WTC11 (cell line): ENCODE measurements around the gene ARHGAP6. TPM values are rescaled to one million over a fixed set of nuclear protein-coding genes. Genes with fewer than 3 reads are reported as not detected.

Experiments
- ATAC-seq: fragments of 200-7000 bp; cut with Tn5 transposase; 2 replicates; pipeline ENCODE4 v1.10.0; 2021; ENCODE audit warnings: mild to moderate bottlenecking, moderate library complexity
- CTCF ChIA-PET: fragments of 300-600 bp; sonication (Branson Sonifier 250); formaldehyde crosslinking; loops from one replicate; lab custom pipeline; 2021; ENCODE audit warnings: antibody characterized with exemption; lab: Charles Lee
- POLR2A ChIA-PET: fragments of 350-600 bp; sonication (Branson Sonifier 250); formaldehyde crosslinking; loops from one replicate; lab custom pipeline; 2021; ENCODE audit warnings: antibody characterized with exemption; lab: Charles Lee
- DNase-seq: peaks from one replicate; pipeline ENCODE4 v3.0.0; 2021; ENCODE audit warnings: low spot score
- H3K27ac Mint-ChIP-seq: 2 replicates; pipeline ENCODE4 v1.8.0; 2021; ENCODE audit warnings: mixed read lengths
- H3K27me3 Mint-ChIP-seq: 2 replicates; pipeline ENCODE4 v1.8.0; 2021; ENCODE audit warnings: low read depth, mild to moderate bottlenecking, moderate library complexity, mixed read lengths
- H3K36me3 Mint-ChIP-seq: 2 replicates; pipeline ENCODE4 v1.8.0; 2021; ENCODE audit warnings: mixed read lengths
- H3K4me1 Mint-ChIP-seq: 2 replicates; pipeline ENCODE4 v1.8.0; 2022; ENCODE audit warnings: mixed read lengths
- H3K4me3 Mint-ChIP-seq: 2 replicates; pipeline ENCODE4 v1.8.0; 2021; ENCODE audit warnings: mild to moderate bottlenecking, moderate library complexity, mixed read lengths
- H3K9me3 Mint-ChIP-seq: 2 replicates; pipeline ENCODE4 v1.8.0; 2021; ENCODE audit warnings: mixed read lengths
- ELF4 ChIP-seq: sonication (generic); formaldehyde crosslinking; IDR thresholded peaks from 2 replicates; pipeline ENCODE4 v1.8.1; 2022; ENCODE audit warnings: low read depth, mild to moderate bottlenecking, moderate library complexity, missing genetic modification reagents
- FOXJ3 ChIP-seq: sonication (generic); formaldehyde crosslinking; IDR thresholded peaks from 2 replicates; pipeline ENCODE4 v1.9.0; 2021; ENCODE audit warnings: missing genetic modification reagents, mild to moderate bottlenecking, borderline replicate concordance
- GRHL2 ChIP-seq: fragments of 250-450 bp; sonication (Bioruptor Pico); IDR thresholded peaks from 2 replicates; pipeline ENCODE4 v1.8.0; 2022; ENCODE audit warnings: mild to moderate bottlenecking, moderate library complexity; ENCODE audit not compliant: insufficient replicate concordance, severe bottlenecking
- NFATC4 ChIP-seq: fragments of 250-450 bp; sonication (Bioruptor Pico); IDR thresholded peaks from 2 replicates; pipeline ENCODE4 v1.9.0; 2021; ENCODE audit warnings: mild to moderate bottlenecking
- OVOL2 ChIP-seq: fragments of 250-450 bp; sonication (Bioruptor Pico); IDR thresholded peaks from 2 replicates; pipeline ENCODE4 v1.9.0; 2021; ENCODE audit warnings: mild to moderate bottlenecking, borderline replicate concordance
- PRRX2 ChIP-seq: fragments of 250-450 bp; sonication (Bioruptor Pico); IDR thresholded peaks from 2 replicates; pipeline ENCODE4 v1.8.0; 2021; ENCODE audit warnings: mild to moderate bottlenecking
- ZNF138 ChIP-seq: sonication (generic); formaldehyde crosslinking; conservative IDR thresholded peaks from 2 replicates; pipeline ENCODE4 v1.8.1; 2022; ENCODE audit warnings: mild to moderate bottlenecking, moderate library complexity, missing genetic modification reagents
- ZNF232 ChIP-seq: sonication (generic); formaldehyde crosslinking; IDR thresholded peaks from 2 replicates; pipeline ENCODE4 v1.8.0; 2022; ENCODE audit warnings: mild to moderate bottlenecking, missing genetic modification reagents
- ZNF317 ChIP-seq: sonication (generic); formaldehyde crosslinking; IDR thresholded peaks from 2 replicates; pipeline ENCODE4 v1.8.1; 2023; ENCODE audit warnings: low read depth, mild to moderate bottlenecking, moderate library complexity, missing genetic modification reagents, borderline replicate concordance
- ZNF423 ChIP-seq: fragments of 250-450 bp; sonication (Bioruptor Pico); IDR thresholded peaks from 2 replicates; pipeline ENCODE4 v2.1.2; 2022; ENCODE audit warnings: mild to moderate bottlenecking, moderate library complexity
- ZNF671 ChIP-seq: fragments of 250-450 bp; sonication (Bioruptor Pico); IDR thresholded peaks from 2 replicates; pipeline ENCODE4 v1.8.0; 2021; ENCODE audit warnings: mild to moderate bottlenecking
- total RNA-seq: library from RNA; stranded (reverse); gene quantifications from 3 replicates; pipeline ENCODE4 v1.2.3, GENCODE V29; 2021
- TF ChIP-seq, protein P1 (sequence below): fragments of 250-450 bp; sonication (Bioruptor Pico); IDR thresholded peaks from 2 replicates; pipeline ENCODE4 v1.8.0; 2021; ENCODE audit warnings: mild to moderate bottlenecking
- TF ChIP-seq, protein P2 (sequence below): sonication (generic); formaldehyde crosslinking; IDR thresholded peaks from 2 replicates; pipeline ENCODE4 v1.8.0; 2022; ENCODE audit warnings: mild to moderate bottlenecking, missing genetic modification reagents
- TF ChIP-seq, protein P3 (sequence below): sonication (generic); formaldehyde crosslinking; IDR thresholded peaks from 2 replicates; pipeline ENCODE4 v1.8.0; 2022; ENCODE audit warnings: mild to moderate bottlenecking, missing genetic modification reagents
- TF ChIP-seq, protein P4 (sequence below): fragments of 250-450 bp; sonication (Bioruptor Pico); IDR thresholded peaks from 2 replicates; pipeline ENCODE4 v2.1.2; 2022; ENCODE audit warnings: mild to moderate bottlenecking, moderate library complexity
- TF ChIP-seq, protein P5 (sequence below): sonication (generic); formaldehyde crosslinking; IDR thresholded peaks from 2 replicates; pipeline ENCODE4 v1.8.0; 2023; ENCODE audit warnings: missing genetic modification reagents
- TF ChIP-seq, protein P6 (sequence below): sonication (generic); formaldehyde crosslinking; IDR thresholded peaks from 2 replicates; pipeline ENCODE4 v1.8.1; 2023; ENCODE audit warnings: mild to moderate bottlenecking, missing genetic modification reagents
- TF ChIP-seq, protein P7 (sequence below): sonication (generic); formaldehyde crosslinking; IDR thresholded peaks from 2 replicates; pipeline ENCODE4 v1.8.0; 2022; ENCODE audit warnings: missing genetic modification reagents
- TF ChIP-seq, protein P8 (sequence below): fragments of 200-600 bp; IDR thresholded peaks from 2 replicates; pipeline ENCODE4 v1.8.0; 2022; ENCODE audit warnings: antibody characterized with exemption
- TF ChIP-seq, protein P9 (sequence below): sonication (generic); formaldehyde crosslinking; IDR thresholded peaks from 2 replicates; pipeline ENCODE4 v1.8.1; 2023; ENCODE audit warnings: mild to moderate bottlenecking, missing genetic modification reagents, moderate library complexity
- TF ChIP-seq, protein P10 (sequence below): sonication (generic); formaldehyde crosslinking; IDR thresholded peaks from 2 replicates; pipeline ENCODE4 v1.8.0; 2022; ENCODE audit warnings: mild to moderate bottlenecking, missing genetic modification reagents

Gene ARHGAP6
- total RNA-seq, 1 experiment from 2014 or later = 1.0 TPM

DNA sequence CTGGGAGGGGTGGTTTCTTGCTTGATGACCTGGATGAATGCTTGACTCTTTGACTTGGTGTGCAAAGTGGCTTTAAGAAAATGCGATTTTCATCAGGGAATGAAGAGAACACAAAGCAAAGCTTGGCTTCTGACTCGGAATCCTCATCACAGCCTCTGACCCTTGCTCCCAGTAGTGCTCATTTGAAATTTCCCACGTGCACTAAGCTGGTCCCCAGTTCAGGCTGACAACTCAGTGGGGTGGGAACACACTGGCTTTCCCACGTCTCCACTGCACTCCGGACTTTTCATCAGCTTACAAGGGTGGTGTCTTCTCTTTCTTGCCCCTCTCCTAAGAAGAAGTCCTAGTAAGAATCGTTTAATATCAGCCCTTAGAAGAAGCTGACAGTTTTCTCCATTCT lies 501.3 kb downstream of the ARHGAP6 start:
- no peak overlapping the region for H3K4me3 Mint-ChIP-seq
- POLR2A ChIA-PET = no interaction called here
- H3K27me3 Mint-ChIP-seq = no peaks in the 10 kb centered on the region
- ATAC-seq (no peak), DNase-seq (no peak)
- no peaks in the 10 kb centered on the region for H3K36me3 Mint-ChIP-seq
- no peaks in the 10 kb centered on the region for H3K9me3 Mint-ChIP-seq
- peaks cover 13% of the 10 kb centered on the region for H3K4me1 Mint-ChIP-seq
- CTCF ChIA-PET = no interaction called here
- TF ChIP-seq GRHL2 (no peak), PRRX2 (CRISPR knock-in tag) (no peak), NFATC4 (CRISPR knock-in tag) (no peak), ZNF671 (CRISPR knock-in tag) (no peak), ZNF317 (CRISPR knock-in tag) (no peak)
- TF ChIP-seq, protein P1, sequence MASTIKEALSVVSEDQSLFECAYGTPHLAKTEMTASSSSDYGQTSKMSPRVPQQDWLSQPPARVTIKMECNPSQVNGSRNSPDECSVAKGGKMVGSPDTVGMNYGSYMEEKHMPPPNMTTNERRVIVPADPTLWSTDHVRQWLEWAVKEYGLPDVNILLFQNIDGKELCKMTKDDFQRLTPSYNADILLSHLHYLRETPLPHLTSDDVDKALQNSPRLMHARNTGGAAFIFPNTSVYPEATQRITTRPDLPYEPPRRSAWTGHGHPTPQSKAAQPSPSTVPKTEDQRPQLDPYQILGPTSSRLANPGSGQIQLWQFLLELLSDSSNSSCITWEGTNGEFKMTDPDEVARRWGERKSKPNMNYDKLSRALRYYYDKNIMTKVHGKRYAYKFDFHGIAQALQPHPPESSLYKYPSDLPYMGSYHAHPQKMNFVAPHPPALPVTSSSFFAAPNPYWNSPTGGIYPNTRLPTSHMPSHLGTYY (CRISPR knock-in tag) = no peak
- TF ChIP-seq, protein P2, sequence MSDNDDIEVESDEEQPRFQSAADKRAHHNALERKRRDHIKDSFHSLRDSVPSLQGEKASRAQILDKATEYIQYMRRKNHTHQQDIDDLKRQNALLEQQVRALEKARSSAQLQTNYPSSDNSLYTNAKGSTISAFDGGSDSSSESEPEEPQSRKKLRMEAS (CRISPR knock-in tag) = no peak
- no peak overlapping the region for H3K27ac Mint-ChIP-seq

DNA sequence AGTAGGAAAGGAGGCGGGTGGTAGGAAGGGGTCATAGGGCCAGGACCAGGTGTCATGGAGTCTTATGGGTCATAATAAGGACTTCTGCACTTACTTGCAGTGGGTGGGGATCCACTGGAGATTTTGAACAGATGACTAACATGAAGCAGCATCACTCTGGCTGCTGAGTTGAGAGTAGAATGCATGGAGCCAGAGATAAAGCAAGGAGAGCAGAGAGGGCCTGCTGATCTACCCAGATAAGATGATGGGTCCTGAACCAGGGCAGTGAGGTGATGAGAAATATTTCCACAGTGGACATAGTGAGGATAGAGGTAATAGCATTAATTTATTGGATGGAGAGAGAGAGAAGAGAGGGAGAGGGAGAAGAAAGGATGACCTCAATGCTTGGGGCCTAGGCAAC lies 506.6 kb downstream of the ARHGAP6 start:
- ChIA-PET CTCF (no interaction called here), POLR2A (no interaction called here)
- no peaks in the 10 kb centered on the region for H3K36me3 Mint-ChIP-seq
- no peak overlapping the region for H3K4me3 Mint-ChIP-seq
- H3K27ac Mint-ChIP-seq = no peak overlapping the region
- H3K9me3 Mint-ChIP-seq = no peaks in the 10 kb centered on the region
- no peaks in the 10 kb centered on the region for H3K4me1 Mint-ChIP-seq
- H3K27me3 Mint-ChIP-seq = no peaks in the 10 kb centered on the region
- ATAC-seq = no peak
- no peak for DNase-seq
- TF ChIP-seq, protein P3, sequence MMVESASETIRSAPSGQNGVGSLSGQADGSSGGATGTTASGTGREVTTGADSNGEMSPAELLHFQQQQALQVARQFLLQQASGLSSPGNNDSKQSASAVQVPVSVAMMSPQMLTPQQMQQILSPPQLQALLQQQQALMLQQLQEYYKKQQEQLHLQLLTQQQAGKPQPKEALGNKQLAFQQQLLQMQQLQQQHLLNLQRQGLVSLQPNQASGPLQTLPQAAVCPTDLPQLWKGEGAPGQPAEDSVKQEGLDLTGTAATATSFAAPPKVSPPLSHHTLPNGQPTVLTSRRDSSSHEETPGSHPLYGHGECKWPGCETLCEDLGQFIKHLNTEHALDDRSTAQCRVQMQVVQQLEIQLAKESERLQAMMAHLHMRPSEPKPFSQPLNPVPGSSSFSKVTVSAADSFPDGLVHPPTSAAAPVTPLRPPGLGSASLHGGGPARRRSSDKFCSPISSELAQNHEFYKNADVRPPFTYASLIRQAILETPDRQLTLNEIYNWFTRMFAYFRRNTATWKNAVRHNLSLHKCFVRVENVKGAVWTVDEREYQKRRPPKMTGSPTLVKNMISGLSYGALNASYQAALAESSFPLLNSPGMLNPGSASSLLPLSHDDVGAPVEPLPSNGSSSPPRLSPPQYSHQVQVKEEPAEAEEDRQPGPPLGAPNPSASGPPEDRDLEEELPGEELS (CRISPR knock-in tag) = no peak
- TF ChIP-seq, protein P4, sequence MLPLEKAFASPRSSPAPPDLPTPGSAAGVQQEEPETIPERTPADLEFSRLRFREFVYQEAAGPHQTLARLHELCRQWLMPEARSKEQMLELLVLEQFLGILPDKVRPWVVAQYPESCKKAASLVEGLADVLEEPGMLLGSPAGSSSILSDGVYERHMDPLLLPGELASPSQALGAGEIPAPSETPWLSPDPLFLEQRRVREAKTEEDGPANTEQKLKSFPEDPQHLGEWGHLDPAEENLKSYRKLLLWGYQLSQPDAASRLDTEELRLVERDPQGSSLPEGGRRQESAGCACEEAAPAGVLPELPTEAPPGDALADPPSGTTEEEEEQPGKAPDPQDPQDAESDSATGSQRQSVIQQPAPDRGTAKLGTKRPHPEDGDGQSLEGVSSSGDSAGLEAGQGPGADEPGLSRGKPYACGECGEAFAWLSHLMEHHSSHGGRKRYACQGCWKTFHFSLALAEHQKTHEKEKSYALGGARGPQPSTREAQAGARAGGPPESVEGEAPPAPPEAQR (CRISPR knock-in tag) = no peak
- TF ChIP-seq, protein P5, sequence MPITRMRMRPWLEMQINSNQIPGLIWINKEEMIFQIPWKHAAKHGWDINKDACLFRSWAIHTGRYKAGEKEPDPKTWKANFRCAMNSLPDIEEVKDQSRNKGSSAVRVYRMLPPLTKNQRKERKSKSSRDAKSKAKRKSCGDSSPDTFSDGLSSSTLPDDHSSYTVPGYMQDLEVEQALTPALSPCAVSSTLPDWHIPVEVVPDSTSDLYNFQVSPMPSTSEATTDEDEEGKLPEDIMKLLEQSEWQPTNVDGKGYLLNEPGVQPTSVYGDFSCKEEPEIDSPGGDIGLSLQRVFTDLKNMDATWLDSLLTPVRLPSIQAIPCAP = no peak
- TF ChIP-seq ZNF423 (CRISPR knock-in tag) = no peak
- TF ChIP-seq OVOL2 = no peak
- no peak for TF ChIP-seq FOXJ3 (CRISPR knock-in tag)
- TF ChIP-seq ZNF232 = no peak
- no peak for TF ChIP-seq NFATC4 (CRISPR knock-in tag)
- TF ChIP-seq, protein P6, sequence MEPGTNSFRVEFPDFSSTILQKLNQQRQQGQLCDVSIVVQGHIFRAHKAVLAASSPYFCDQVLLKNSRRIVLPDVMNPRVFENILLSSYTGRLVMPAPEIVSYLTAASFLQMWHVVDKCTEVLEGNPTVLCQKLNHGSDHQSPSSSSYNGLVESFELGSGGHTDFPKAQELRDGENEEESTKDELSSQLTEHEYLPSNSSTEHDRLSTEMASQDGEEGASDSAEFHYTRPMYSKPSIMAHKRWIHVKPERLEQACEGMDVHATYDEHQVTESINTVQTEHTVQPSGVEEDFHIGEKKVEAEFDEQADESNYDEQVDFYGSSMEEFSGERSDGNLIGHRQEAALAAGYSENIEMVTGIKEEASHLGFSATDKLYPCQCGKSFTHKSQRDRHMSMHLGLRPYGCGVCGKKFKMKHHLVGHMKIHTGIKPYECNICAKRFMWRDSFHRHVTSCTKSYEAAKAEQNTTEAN (CRISPR knock-in tag) = no peak
- TF ChIP-seq, protein P7, sequence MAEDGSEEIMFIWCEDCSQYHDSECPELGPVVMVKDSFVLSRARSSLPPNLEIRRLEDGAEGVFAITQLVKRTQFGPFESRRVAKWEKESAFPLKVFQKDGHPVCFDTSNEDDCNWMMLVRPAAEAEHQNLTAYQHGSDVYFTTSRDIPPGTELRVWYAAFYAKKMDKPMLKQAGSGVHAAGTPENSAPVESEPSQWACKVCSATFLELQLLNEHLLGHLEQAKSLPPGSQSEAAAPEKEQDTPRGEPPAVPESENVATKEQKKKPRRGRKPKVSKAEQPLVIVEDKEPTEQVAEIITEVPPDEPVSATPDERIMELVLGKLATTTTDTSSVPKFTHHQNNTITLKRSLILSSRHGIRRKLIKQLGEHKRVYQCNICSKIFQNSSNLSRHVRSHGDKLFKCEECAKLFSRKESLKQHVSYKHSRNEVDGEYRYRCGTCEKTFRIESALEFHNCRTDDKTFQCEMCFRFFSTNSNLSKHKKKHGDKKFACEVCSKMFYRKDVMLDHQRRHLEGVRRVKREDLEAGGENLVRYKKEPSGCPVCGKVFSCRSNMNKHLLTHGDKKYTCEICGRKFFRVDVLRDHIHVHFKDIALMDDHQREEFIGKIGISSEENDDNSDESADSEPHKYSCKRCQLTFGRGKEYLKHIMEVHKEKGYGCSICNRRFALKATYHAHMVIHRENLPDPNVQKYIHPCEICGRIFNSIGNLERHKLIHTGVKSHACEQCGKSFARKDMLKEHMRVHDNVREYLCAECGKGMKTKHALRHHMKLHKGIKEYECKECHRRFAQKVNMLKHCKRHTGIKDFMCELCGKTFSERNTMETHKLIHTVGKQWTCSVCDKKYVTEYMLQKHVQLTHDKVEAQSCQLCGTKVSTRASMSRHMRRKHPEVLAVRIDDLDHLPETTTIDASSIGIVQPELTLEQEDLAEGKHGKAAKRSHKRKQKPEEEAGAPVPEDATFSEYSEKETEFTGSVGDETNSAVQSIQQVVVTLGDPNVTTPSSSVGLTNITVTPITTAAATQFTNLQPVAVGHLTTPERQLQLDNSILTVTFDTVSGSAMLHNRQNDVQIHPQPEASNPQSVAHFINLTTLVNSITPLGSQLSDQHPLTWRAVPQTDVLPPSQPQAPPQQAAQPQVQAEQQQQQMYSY = no peak
- no peak for TF ChIP-seq ELF4
- TF ChIP-seq, protein P8, sequence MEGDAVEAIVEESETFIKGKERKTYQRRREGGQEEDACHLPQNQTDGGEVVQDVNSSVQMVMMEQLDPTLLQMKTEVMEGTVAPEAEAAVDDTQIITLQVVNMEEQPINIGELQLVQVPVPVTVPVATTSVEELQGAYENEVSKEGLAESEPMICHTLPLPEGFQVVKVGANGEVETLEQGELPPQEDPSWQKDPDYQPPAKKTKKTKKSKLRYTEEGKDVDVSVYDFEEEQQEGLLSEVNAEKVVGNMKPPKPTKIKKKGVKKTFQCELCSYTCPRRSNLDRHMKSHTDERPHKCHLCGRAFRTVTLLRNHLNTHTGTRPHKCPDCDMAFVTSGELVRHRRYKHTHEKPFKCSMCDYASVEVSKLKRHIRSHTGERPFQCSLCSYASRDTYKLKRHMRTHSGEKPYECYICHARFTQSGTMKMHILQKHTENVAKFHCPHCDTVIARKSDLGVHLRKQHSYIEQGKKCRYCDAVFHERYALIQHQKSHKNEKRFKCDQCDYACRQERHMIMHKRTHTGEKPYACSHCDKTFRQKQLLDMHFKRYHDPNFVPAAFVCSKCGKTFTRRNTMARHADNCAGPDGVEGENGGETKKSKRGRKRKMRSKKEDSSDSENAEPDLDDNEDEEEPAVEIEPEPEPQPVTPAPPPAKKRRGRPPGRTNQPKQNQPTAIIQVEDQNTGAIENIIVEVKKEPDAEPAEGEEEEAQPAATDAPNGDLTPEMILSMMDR = no peak
- TF ChIP-seq, protein P9, sequence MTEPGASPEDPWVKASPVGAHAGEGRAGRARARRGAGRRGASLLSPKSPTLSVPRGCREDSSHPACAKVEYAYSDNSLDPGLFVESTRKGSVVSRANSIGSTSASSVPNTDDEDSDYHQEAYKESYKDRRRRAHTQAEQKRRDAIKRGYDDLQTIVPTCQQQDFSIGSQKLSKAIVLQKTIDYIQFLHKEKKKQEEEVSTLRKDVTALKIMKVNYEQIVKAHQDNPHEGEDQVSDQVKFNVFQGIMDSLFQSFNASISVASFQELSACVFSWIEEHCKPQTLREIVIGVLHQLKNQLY = no peak
- TF ChIP-seq ZNF138 = no peak
- TF ChIP-seq, protein P10, sequence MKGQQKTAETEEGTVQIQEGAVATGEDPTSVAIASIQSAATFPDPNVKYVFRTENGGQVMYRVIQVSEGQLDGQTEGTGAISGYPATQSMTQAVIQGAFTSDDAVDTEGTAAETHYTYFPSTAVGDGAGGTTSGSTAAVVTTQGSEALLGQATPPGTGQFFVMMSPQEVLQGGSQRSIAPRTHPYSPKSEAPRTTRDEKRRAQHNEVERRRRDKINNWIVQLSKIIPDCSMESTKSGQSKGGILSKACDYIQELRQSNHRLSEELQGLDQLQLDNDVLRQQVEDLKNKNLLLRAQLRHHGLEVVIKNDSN (CRISPR knock-in tag) = no peak
